Erythroblast (primary cell): ENCODE results near the gene ERCC4.

Experiments
- GATA1 ChIP-seq: IDR thresholded peaks from 2 replicates; pipeline ENCODE4 v1.6.1; 2011; ENCODE audit warnings: low read depth, mild to moderate bottlenecking, control low read depth, low read length, moderate library complexity
- POLR2A ChIP-seq: IDR thresholded peaks from 2 replicates; pipeline ENCODE4 v1.6.1; 2011; ENCODE audit warnings: mild to moderate bottlenecking, low read length

DNA sequence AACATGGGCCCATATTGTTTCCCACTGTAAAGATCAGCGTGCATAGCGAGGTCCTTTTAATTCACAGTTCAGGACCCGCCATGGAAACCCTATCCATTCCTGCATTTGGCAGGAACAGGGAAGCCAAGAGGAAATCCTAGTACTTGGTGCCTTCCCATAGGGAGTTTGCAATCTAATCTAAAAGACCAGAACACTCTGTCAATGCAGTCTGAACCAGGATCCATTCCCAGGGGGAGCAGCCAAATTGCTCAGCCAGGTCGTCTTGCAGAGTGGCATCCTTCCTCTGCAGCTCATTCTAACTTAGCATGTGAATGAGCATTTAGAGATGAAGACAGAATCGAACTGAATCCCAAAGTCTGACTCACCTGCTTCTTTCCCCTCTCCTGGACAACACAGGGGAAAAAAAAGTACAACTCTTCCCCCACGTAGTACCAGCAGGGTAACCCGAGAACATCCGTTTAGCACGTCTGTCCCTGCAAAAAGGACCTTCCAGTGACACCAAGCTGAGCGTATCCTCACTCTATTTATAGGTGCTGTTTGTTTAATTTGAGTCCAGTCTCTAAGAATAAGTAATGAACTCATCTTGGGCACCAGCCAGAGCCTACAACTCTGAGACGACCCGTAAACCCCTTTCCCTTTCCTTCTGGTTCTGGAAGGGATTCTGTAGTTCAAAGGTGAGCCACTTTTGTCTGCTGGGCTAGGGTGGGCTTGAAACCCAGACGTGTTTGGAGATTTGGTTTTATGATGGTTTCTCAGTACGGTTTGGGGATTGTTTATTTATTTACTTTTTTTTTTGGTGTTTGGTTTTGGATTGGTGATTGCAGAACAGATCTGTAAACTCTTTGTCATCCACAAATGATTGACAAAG is 74.5 kb downstream of the ERCC4 start:
- TF ChIP-seq POLR2A (no peak), GATA1 (no peak)
